Ovary (tissue), 3 donors: Measurements from ENCODE around the gene NXT1.

ENCODE experiments used
- CTCF ChIP-seq, 3 donors: fragments of 450-650 bp in 2 of 3; fragments of 200-600 bp in 1 of 3; IDR thresholded peaks; one replicate each; pipeline versions ENCODE4 v1.5.1 to v1.8.0; 2016 to 2022; ENCODE audit warnings: antibody characterized with exemption in 3 of 3, mild to moderate bottlenecking in 1 of 3
- EP300 ChIP-seq: sonication (generic); formaldehyde crosslinking; IDR thresholded peaks from one replicate; pipeline ENCODE4 v1.6.1; 2017; ENCODE audit warnings: antibody characterized with exemption
- POLR2A ChIP-seq: fragments of 450-650 bp; IDR thresholded peaks from one replicate; pipeline ENCODE4 v1.6.1; 2017; ENCODE audit warnings: antibody characterized with exemption, mild to moderate bottlenecking, moderate library complexity
- donor health status: DM: no; HTN: no; CAD: no.

- no peak for TF ChIP-seq CTCF (IDR thresholded peaks at IDR 0.05)
- no peak for TF ChIP-seq POLR2A
- no peak for TF ChIP-seq EP300
Measured at GRCh38 chr20:23308024-23308423, 42.6 kb upstream of the NXT1 start.
